GM12873 (cell line): ENCODE results near the gene ARL13B.

Experiments
- TF ChIP-seq, protein P1 (sequence below): IDR thresholded peaks from 2 replicates; pipeline ENCODE4 v1.5.1; 2012; ENCODE audit warnings: low read depth, mild to moderate bottlenecking, moderate library complexity, low read length, control low read depth; ENCODE audit not compliant: insufficient read depth; ENCODE audit errors: missing control alignments

ARL13B gene

DNA sequence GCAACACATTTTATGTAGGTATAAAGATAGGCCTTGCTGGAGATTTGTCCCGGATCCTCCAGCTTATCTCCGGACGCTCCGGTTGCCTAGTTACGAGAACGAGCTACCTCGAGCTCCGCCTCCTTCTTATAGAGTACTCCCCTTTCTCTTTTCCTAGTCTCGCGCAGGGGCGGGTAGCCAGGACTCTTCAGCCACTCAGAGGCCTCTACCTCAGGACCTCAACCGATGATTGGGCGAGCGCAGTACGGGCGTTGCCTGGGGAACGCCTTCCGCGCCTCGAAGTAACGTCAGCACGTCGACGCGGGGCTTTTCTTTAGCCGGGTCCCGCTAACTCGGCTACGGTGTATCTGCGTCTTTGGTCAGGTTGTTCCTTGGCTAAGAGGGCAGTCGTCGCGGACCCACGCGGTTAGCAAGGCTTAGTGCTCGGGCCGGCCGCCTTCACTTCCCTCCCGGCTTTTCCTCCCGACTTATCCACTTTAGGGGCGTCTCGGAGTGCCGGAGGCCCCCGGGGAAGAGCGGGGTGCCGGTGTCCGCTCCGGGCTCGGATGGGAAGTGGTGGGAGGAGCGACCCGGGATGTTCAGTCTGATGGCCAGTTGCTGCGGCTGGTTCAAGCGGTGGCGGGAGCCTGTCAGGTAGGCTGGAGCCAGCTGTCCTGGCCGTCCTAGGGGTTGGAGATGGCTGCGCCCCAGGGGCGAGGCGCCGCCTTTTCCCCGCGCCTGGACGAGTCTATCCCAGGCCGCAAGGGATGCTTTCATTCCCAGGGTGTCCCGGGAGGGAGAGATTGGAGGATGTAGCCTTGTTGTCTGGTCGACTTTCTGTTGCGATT lies at the start of gene ARL13B:
TSS of gene ARL13B (plus strand) at position 306 of the 827 bp plus-strand sequence. CDS start at position 575, 269 bp downstream.
- TF ChIP-seq, protein P1, sequence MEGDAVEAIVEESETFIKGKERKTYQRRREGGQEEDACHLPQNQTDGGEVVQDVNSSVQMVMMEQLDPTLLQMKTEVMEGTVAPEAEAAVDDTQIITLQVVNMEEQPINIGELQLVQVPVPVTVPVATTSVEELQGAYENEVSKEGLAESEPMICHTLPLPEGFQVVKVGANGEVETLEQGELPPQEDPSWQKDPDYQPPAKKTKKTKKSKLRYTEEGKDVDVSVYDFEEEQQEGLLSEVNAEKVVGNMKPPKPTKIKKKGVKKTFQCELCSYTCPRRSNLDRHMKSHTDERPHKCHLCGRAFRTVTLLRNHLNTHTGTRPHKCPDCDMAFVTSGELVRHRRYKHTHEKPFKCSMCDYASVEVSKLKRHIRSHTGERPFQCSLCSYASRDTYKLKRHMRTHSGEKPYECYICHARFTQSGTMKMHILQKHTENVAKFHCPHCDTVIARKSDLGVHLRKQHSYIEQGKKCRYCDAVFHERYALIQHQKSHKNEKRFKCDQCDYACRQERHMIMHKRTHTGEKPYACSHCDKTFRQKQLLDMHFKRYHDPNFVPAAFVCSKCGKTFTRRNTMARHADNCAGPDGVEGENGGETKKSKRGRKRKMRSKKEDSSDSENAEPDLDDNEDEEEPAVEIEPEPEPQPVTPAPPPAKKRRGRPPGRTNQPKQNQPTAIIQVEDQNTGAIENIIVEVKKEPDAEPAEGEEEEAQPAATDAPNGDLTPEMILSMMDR, result no peak

DNA sequence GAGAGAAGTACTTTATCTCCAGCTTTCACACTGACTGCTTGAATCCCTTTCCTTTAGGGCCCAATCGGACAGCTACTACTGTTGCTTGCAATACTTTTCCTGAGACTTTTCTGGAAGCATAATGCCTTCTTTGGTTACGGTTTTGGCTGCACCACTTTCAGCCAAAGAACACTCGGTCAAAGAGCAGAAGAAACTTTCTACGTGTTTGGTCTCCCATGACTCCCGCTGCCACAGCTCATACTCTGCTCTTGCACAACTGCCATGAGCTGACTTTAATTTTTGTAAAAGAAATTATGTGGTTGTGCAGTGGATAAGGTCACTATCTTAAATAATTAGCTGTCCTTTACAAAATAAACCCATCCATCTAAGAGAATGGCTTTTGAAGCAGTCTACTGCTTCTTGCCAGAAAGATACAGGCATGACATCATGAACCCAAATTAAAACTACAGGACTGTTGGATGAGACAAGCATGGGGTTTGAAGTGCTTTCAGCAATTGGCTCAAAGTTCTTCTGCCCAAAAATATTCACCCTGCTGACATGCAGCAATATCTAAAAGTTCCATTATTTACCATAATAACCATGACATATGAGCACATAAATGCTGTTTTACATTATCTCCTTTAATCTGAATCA lies 48.2 kb upstream of the ARL13B start:
- TF ChIP-seq, protein P1, result no peak

DNA sequence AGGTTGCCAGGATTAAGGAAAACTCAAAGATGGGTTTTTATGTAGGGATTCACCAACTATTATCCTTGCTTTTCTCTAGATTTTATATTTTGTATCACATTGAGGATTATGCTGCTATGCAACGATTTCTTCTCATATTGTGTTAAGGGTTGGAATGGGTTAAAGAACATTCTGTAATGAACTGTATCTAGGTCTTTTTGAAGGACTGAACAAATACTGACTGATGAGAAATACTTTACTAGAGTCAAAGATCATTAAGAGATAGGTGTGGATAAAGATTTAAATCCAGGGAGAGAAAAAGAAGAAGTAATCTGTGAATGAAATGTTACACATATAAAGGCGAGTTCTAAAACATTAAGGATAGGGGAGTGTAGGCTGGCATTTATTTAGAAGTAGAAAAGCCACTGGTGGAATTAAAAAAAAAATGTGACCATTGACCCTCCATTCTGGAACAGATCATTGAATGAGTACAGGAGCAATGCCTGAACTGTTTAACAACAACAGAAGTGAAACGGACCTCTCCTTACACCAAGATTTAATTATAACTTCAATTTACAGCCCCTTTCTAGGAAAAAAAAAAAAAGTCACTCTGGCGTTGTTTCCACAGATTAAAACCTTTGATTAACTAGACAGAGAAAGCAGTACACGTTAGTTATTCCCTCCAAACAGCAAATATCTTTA lies 45.4 kb upstream of the ARL13B start:
- TF ChIP-seq, protein P1, result no peak

DNA sequence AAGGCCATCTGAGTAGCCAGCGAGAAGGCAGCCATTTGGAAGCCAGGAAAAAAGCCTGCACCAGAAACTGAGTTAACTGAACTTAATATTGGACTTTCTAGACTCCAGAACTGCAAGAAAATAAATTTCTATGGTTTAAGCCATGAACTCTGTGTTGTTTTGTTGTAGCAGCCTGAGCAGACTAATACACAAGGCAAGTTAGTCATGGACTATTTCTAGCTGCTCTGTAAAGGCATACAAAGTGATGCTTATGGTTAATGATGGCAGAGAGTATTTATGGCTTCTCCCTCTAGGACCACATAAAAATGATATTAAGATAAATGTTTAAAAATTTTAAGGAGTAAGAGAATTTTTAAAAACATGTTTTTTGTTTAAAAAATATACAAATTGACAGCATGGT lies 43.4 kb upstream of the ARL13B start:
- TF ChIP-seq, protein P1, result no peak

DNA sequence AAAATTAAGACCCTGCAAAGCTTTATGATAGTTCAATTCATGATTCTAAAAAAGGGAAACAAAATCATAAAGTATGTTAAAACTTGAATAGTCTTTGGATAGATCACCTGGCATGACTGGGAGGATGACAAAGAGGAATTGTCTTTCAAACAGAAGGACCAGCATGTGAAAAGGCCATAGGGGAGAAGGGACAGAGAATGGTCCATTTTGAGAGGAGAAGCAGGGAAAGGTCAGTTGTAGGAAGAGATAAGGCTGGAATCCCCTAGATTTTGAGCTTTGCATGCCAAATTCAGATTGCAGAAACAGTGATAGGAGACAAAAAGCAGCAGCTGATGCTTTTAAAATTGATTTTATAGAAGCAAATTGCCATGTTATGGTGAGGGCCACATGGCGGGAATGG lies 18.9 kb upstream of the ARL13B start:
- TF ChIP-seq, protein P1, result no peak

DNA sequence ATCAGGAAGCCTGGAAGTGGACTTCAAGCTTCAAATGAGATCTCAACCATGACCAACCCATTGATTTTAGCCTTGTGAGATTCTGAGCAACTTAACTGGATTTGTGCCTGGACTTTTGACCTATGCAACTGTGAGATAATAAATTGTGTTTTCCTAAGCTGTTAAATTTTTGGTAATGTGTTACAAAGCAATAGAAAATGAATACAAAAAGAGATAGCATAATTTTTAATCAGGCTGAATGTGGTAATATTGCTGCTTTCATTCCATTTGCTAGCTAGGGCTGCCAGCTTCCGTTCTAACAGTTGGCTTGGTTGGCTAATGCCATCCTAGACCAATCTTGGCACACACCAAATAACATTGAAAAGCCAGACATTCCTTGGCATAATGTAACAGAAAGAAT lies 18.5 kb upstream of the ARL13B start:
- TF ChIP-seq, protein P1, result no peak

DNA sequence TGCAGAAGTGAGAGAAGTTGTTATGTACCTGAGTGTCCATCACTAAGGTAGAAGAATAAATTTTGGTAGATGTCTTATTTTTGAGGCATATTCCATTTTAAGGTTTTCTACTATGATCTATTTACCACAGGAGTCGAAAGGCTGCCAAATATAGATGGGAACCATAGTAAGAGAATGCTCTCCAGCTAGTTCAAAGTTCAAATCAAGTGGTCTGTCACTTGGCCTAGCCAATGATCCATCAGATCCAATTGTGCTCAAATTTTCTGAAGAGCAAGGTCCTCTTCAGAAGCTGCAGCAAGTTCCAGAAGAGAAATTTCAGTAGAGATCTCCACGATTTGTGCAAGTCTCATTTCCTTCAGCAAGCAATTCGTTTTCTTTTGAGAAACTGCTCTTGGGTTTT lies 17.2 kb upstream of the ARL13B start:
- TF ChIP-seq, protein P1, result no peak
